Heart left ventricle (tissue), 13 donors: ENCODE results near the gene SLC2A4RG.

Source experiments
- CTCF ChIP-seq, 12 donors: fragments of 200-600 bp; sonication (generic) in 4 of 12; IDR thresholded peaks; one replicate each; pipeline versions ENCODE4 v1.5.0 to v1.8.0; 2018 to 2022; ENCODE audit warnings: antibody characterized with exemption in 12 of 12, mild to moderate bottlenecking in 5 of 12
- POLR2A ChIP-seq, 2 donors: fragments of 450-650 bp; IDR thresholded peaks; one replicate each; pipeline ENCODE4 v1.6.1; 2017; ENCODE audit warnings: antibody characterized with exemption in 2 of 2, mild to moderate bottlenecking in 2 of 2, moderate library complexity in 2 of 2
- donor health status: ischemic (EF 13 %, LVEDD 7.1; RV severe dilation, severe dysfunction).
- donor health status: DM: no; HTN: yes; CAD: no.
- donor health status: DM: no; HTN: no; CAD: no.
- donor health status: ischemic (EF 25% LVEDD 6.9; RV normal size, moderate dysfunction).
- donor health status: ischemic (EF 25% LVEDD 5.7; RV mildly dilated, moderate dysfunction).
- donor health status: ischemic (EF 35%, LVEDD 5.7; RV mildly dilated, moderate dysfunction).
- donor health status: nonischemic (EF 11% LVEDD 7.7; RV severe dilation, severe dysfunction).
- donor health status: DM: yes; HTN: yes; CAD: no.
- donor health status: PGD.
- donor health status: ischemic (EF 29% LVEDD 5.4; RV normal size, mild dysfunction).
- donor health status: nonischemic (EF 23%, LVEDD 6.1; RV moderate dilation, normal function).

GRCh38 chr20:63773571-63774241 is 34.1 kb downstream of the SLC2A4RG start:
- TF ChIP-seq POLR2A (IDR thresholded peaks at IDR 0.05) = no peak
- no peak for TF ChIP-seq CTCF (IDR thresholded peaks at IDR 0.05)
